H9 (cell line): ENCODE measurements around the gene TNFRSF21. TPM values are rescaled to one million over a fixed set of nuclear protein-coding genes. Genes with fewer than 3 reads are reported as not detected.

ENCODE experiments used
- DNase-seq: peaks from one replicate; pipeline ENCODE4 v3.0.0-alpha.2; 2017
- H2AFZ ChIP-seq: one replicate; pipeline ENCODE4 v1.6.1; 2013; ENCODE audit warnings: mild to moderate bottlenecking, low read length, control low read depth, moderate library complexity
- H2AK5ac ChIP-seq: 2 replicates; pipeline ENCODE4 v1.6.1; 2013; ENCODE audit warnings: low read length, control low read depth, mixed read lengths; ENCODE audit not compliant: insufficient read length
- H2BK120ac ChIP-seq: one replicate; pipeline ENCODE4 v1.6.1; 2013; ENCODE audit warnings: low read depth, mild to moderate bottlenecking, low read length, control low read depth, inconsistent platforms; ENCODE audit not compliant: poor library complexity, severe bottlenecking
- H2BK12ac ChIP-seq: 2 replicates; pipeline ENCODE4 v1.6.1; 2013; ENCODE audit warnings: low read length, control low read depth, mixed read lengths, low read depth; ENCODE audit not compliant: insufficient read length
- H2BK15ac ChIP-seq: 2 replicates; pipeline ENCODE4 v1.6.1; 2013; ENCODE audit warnings: low read depth, low read length, control low read depth
- H2BK20ac ChIP-seq: one replicate; pipeline ENCODE4 v1.6.1; 2013; ENCODE audit warnings: low read depth, mild to moderate bottlenecking, low read length, control low read depth, inconsistent platforms; ENCODE audit not compliant: poor library complexity, severe bottlenecking
- H2BK5ac ChIP-seq: 2 replicates; pipeline ENCODE4 v1.6.1; 2013; ENCODE audit warnings: low read length, control low read depth, mixed read lengths; ENCODE audit not compliant: insufficient read length
- H3K14ac ChIP-seq: 2 replicates; pipeline ENCODE4 v1.6.1; 2013; ENCODE audit warnings: low read length, control low read depth; ENCODE audit not compliant: insufficient read depth
- H3K18ac ChIP-seq: 2 replicates; pipeline ENCODE4 v1.6.1; 2013; ENCODE audit warnings: low read depth, mild to moderate bottlenecking, mixed read lengths, low read length, control low read depth; ENCODE audit not compliant: insufficient read length
- H3K23ac ChIP-seq: 2 replicates; pipeline ENCODE4 v1.6.1; 2013; ENCODE audit warnings: low read length, control low read depth, mixed read lengths, low read depth; ENCODE audit not compliant: insufficient read length
- H3K23me2 ChIP-seq: 2 replicates; pipeline ENCODE4 v1.6.1; 2013; ENCODE audit warnings: low read depth, mild to moderate bottlenecking, mixed read lengths, low read length, control low read depth; ENCODE audit not compliant: insufficient read length, poor library complexity, severe bottlenecking
- H3K27ac ChIP-seq: 2 replicates; pipeline ENCODE4 v1.5.1; 2013; ENCODE audit warnings: low read length, control low read depth, mixed read lengths, low read depth; ENCODE audit not compliant: insufficient read length
- H3K27me3 ChIP-seq: 2 replicates; pipeline ENCODE4 v1.6.1; 2013; ENCODE audit warnings: low read length, control low read depth, inconsistent platforms; ENCODE audit not compliant: insufficient read depth
- H3K4ac ChIP-seq: 2 replicates; pipeline ENCODE4 v1.6.1; 2013; ENCODE audit warnings: low read depth, mild to moderate bottlenecking, control low read depth, inconsistent platforms, low read length, moderate library complexity
- H3K4me1 ChIP-seq: 2 replicates; pipeline ENCODE4 v1.6.1; 2013; ENCODE audit warnings: low read length, control low read depth, inconsistent platforms; ENCODE audit not compliant: insufficient read depth
- H3K4me2 ChIP-seq: 2 replicates; pipeline ENCODE4 v1.6.1; 2013; ENCODE audit warnings: low read length, control low read depth, mixed read lengths; ENCODE audit not compliant: insufficient read length, insufficient read depth
- H3K56ac ChIP-seq: 2 replicates; pipeline ENCODE4 v1.6.1; 2013; ENCODE audit warnings: low read depth, mild to moderate bottlenecking, mixed read lengths, low read length, control low read depth; ENCODE audit not compliant: insufficient read length
- H3K79me1 ChIP-seq: 2 replicates; pipeline ENCODE4 v1.6.1; 2013; ENCODE audit warnings: low read depth, mild to moderate bottlenecking, moderate library complexity, low read length, control low read depth, inconsistent platforms; ENCODE audit not compliant: insufficient read depth, poor library complexity, severe bottlenecking
- H3K79me2 ChIP-seq: 2 replicates; pipeline ENCODE4 v1.6.1; 2013; ENCODE audit warnings: low read length, control low read depth, inconsistent platforms; ENCODE audit not compliant: insufficient read depth
- H3K9ac ChIP-seq: 2 replicates; pipeline ENCODE4 v1.6.1; 2013; ENCODE audit warnings: low read length, control low read depth, mixed read lengths; ENCODE audit not compliant: insufficient read length; ENCODE audit errors: extremely low read depth
- H3K9me3 ChIP-seq: one replicate; pipeline ENCODE4 v1.6.1; 2013; ENCODE audit warnings: low read depth, low read length, inconsistent platforms; ENCODE audit not compliant: control insufficient read depth
- H3T11ph ChIP-seq: one replicate; pipeline ENCODE4 v1.6.1; 2013; ENCODE audit warnings: mild to moderate bottlenecking, low read length, control low read depth, inconsistent platforms
- H4K20me1 ChIP-seq: one replicate; pipeline ENCODE4 v1.6.1; 2013; ENCODE audit not compliant: control insufficient read depth, insufficient read length, insufficient read depth
- H4K5ac ChIP-seq: 2 replicates; pipeline ENCODE4 v1.6.1; 2013; ENCODE audit warnings: low read depth, mild to moderate bottlenecking, mixed read lengths, low read length, control low read depth; ENCODE audit not compliant: insufficient read length
- H4K8ac ChIP-seq: replicated peaks from 2 replicates; pipeline ENCODE4 v1.6.1; 2013; ENCODE audit warnings: low read length, control low read depth, mixed read lengths, low read depth; ENCODE audit not compliant: insufficient read length
- H4K91ac ChIP-seq: 2 replicates; pipeline ENCODE4 v1.6.1; 2013; ENCODE audit warnings: low read depth, mild to moderate bottlenecking, moderate library complexity, mixed read lengths, low read length, control low read depth; ENCODE audit not compliant: insufficient read length
- H3K27ac Mint-ChIP-seq, 3 experiments: 2 replicates in 2 of 3; 3 replicates in 1 of 3; pipeline ENCODE4 v1.8.0; 2020 to 2021; ENCODE audit warnings: mixed read lengths in 3 of 3, mild to moderate bottlenecking in 1 of 3, moderate library complexity in 1 of 3
- H3K27me3 Mint-ChIP-seq: 2 replicates; pipeline ENCODE4 v1.8.0; 2021; ENCODE audit warnings: low read depth, mild to moderate bottlenecking, moderate library complexity, mixed read lengths
- H3K36me3 Mint-ChIP-seq, 3 experiments: 2 replicates in 2 of 3; 3 replicates in 1 of 3; pipeline ENCODE4 v1.8.0; 2020 to 2021; ENCODE audit warnings: low read depth in 3 of 3, mixed read lengths in 3 of 3; ENCODE audit not compliant: insufficient read depth in 1 of 3
- H3K4me1 Mint-ChIP-seq, 2 experiments: 2 replicates each; pipeline ENCODE4 v1.8.0; 2020; ENCODE audit warnings: mixed read lengths in 2 of 2
- H3K4me3 Mint-ChIP-seq, 2 experiments: 2 replicates in 1 of 2; 3 replicates in 1 of 2; pipeline ENCODE4 v1.8.0; 2020 to 2021; ENCODE audit warnings: mild to moderate bottlenecking in 2 of 2, mixed read lengths in 2 of 2, moderate library complexity in 1 of 2
- H3K9me3 Mint-ChIP-seq, 2 experiments: 2 replicates in 1 of 2; 3 replicates in 1 of 2; pipeline ENCODE4 v1.8.0; 2020; ENCODE audit warnings: mild to moderate bottlenecking in 2 of 2, mixed read lengths in 2 of 2, moderate library complexity in 1 of 2
- WGBS: extraction: QIAGEN DNeasy Blood & Tissue Kit; methylation state at CpG from one replicate; pipeline ENCODE4 v1.1.7; 2013; ENCODE audit warnings: missing lambda C conversion rate, low lambda C conversion rate, mixed read lengths; ENCODE audit not compliant: insufficient read length; ENCODE audit errors: extremely low coverage; 5-methylcytosine and 5-hydroxymethylcytosine counted together
- total RNA-seq: library from RNA; stranded (reverse); gene quantifications from 2 replicates; pipeline ENCODE4 v1.2.1, GENCODE V29; 2021
- TF ChIP-seq, protein P1 (sequence below): fragments of 200-600 bp; sonication (generic); conservative IDR thresholded peaks from 3 replicates; pipeline ENCODE4 v1.8.0; 2021; ENCODE audit warnings: antibody characterized with exemption, mild to moderate bottlenecking

The TNFRSF21 gene
- total RNA-seq, 1 experiment from 2014 or later, result 39.1 TPM

DNA sequence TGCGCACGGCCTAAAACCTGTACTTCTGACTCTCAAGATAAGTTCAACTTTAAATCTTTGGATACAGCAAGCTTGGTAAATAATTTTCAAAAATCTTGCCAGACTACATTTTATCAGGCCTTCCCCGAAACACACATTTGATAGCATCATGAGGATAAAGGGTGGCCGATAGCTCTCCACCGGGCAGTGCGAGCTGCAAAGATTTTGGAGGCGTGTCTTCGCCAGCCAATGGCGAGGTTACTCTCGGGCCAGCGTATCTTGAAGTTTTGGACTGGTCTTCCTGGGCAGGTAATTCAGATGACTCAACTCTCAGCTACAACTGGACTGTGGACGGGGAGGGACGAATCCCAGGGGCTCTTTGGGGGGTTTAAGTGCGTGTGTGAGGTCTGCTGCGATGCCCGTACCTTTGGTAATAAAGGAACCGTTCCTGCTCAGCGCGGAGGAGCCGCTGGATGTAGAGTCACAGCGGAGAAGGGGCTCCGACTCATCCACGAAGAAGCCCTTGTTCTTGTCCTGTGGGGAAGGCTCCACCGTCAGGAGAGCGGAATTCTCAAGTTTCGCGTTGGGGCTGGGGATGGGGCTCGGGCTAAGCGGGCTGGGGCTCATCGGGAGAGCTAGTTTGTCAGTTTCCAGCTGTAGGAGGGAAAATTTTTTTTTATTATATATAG is 75.3 kb downstream of the TNFRSF21 start:
- H2BK120ac ChIP-seq, result no peak overlapping the region
- H3K79me1 ChIP-seq, result no peaks in the 10 kb centered on the region
- Mint-ChIP-seq H3K27ac (peak overlapping the region; percentile 37 to 88 (median 87); a peak in 6 of 7 replicates), H3K9me3 (no peaks in the 10 kb centered on the region), H3K4me3 (no peak overlapping the region), H3K27me3 (no peaks in the 10 kb centered on the region), H3K4me1 (peaks cover 44 to 48% of the 10 kb centered on the region in 2 experiments), H3K36me3 (peaks cover 15 to 24% (median 22%) of the 10 kb centered on the region in 3 experiments)
- H2BK20ac ChIP-seq, result no peak overlapping the region
- no peak overlapping the region for H3K56ac ChIP-seq
- H4K20me1 ChIP-seq, result no peaks in the 10 kb centered on the region
- no peaks in the 10 kb centered on the region for H3K23me2 ChIP-seq
- peaks cover 2% of the 10 kb centered on the region; the same call in 1 of the 2 replicates for H3K79me2 ChIP-seq
- H3K9me3 ChIP-seq, result no peaks in the 10 kb centered on the region
- no peak overlapping the region for H3K18ac ChIP-seq
- no peak overlapping the region for H2AK5ac ChIP-seq
- H2BK12ac ChIP-seq, result no peak overlapping the region
- peaks cover 14% of the 10 kb centered on the region for H3K4me1 ChIP-seq
- H2BK5ac ChIP-seq, result no peak overlapping the region
- no CpG with 5 or more reads among the region's 30 CpGs for WGBS
- no peak overlapping the region for H3K23ac ChIP-seq
- no peak overlapping the region for H3K4ac ChIP-seq
- no peak overlapping the region for H4K5ac ChIP-seq
- H3K9ac ChIP-seq, result no peak overlapping the region
- no peak overlapping the region for H2AFZ ChIP-seq
- no peak overlapping the region for H3K4me2 ChIP-seq
- H4K8ac ChIP-seq, result no peak overlapping the region
- no peak overlapping the region for H3K27ac ChIP-seq
- H4K91ac ChIP-seq, result no peak overlapping the region
- no peak overlapping the region for H2BK15ac ChIP-seq
- no peak overlapping the region for H3K14ac ChIP-seq
- H3K27me3 ChIP-seq, result no peaks in the 10 kb centered on the region
- TF ChIP-seq, protein P1, sequence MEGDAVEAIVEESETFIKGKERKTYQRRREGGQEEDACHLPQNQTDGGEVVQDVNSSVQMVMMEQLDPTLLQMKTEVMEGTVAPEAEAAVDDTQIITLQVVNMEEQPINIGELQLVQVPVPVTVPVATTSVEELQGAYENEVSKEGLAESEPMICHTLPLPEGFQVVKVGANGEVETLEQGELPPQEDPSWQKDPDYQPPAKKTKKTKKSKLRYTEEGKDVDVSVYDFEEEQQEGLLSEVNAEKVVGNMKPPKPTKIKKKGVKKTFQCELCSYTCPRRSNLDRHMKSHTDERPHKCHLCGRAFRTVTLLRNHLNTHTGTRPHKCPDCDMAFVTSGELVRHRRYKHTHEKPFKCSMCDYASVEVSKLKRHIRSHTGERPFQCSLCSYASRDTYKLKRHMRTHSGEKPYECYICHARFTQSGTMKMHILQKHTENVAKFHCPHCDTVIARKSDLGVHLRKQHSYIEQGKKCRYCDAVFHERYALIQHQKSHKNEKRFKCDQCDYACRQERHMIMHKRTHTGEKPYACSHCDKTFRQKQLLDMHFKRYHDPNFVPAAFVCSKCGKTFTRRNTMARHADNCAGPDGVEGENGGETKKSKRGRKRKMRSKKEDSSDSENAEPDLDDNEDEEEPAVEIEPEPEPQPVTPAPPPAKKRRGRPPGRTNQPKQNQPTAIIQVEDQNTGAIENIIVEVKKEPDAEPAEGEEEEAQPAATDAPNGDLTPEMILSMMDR, result no peak
- DNase-seq, result no peak
- no peak overlapping the region for H3T11ph ChIP-seq
